B cell (primary cell): ENCODE data around the gene BCL2L1. TPM values are rescaled to one million over a fixed set of nuclear protein-coding genes. Genes with fewer than 3 reads are reported as not detected.

ENCODE experiments used
- ATAC-seq: fragments of 200-7000 bp; cut with Tn5 transposase; one replicate; pipeline ENCODE4 v1.10.0; 2021; ENCODE audit warnings: low read depth, mild to moderate bottlenecking, moderate number of reproducible peaks, moderate library complexity
- CTCF ChIA-PET: fragments of 350-600 bp; sonication (Branson Sonifier 250); formaldehyde crosslinking; loops from one replicate; lab custom pipeline; 2021; ENCODE audit warnings: antibody characterized with exemption, inconsistent platforms; lab: Charles Lee
- POLR2A ChIA-PET: fragments of 350-600 bp; sonication (Branson Sonifier 250); formaldehyde crosslinking; loops from one replicate; lab custom pipeline; 2021; ENCODE audit warnings: antibody characterized with exemption; lab: Charles Lee
- DNase-seq: peaks from one replicate; pipeline ENCODE4 v3.0.0; 2013
- H2AFZ ChIP-seq: 2 replicates; pipeline ENCODE4 v1.6.1; 2012; ENCODE audit warnings: mild to moderate bottlenecking, low read depth, low read length; ENCODE audit not compliant: insufficient read depth, poor library complexity, severe bottlenecking
- H3K27ac ChIP-seq, 2 donors: 1 replicate in 1 of 2; 2 replicates in 1 of 2; pipeline ENCODE4 v1.5.1; 2012 to 2013; ENCODE audit warnings: low read length in 2 of 2, mild to moderate bottlenecking in 2 of 2, moderate library complexity in 1 of 2
- H3K27me3 ChIP-seq, 4 experiments: fragments of 200-600 bp in 1 of 4; sonication (generic) in 1 of 4; replicated peaks in 1 of 4; 1 replicate in 2 of 4; 2 replicates in 2 of 4; pipeline versions ENCODE4 v1.6.1 to v1.7.0; 2013 to 2016; ENCODE audit warnings: low read length in 3 of 4, mild to moderate bottlenecking in 2 of 4, mixed read lengths in 1 of 4, moderate library complexity in 1 of 4; ENCODE audit not compliant: insufficient read depth in 4 of 4, control insufficient read depth in 3 of 4; ENCODE audit errors: control extremely low read depth in 1 of 4
- H3K36me3 ChIP-seq, 2 experiments: replicated peaks in 1 of 2; 1 replicate in 1 of 2; 2 replicates in 1 of 2; pipeline versions ENCODE4 v1.6.1 to v1.7.1; 2013; ENCODE audit warnings: low read length in 1 of 2; ENCODE audit not compliant: insufficient read depth in 2 of 2, control insufficient read depth in 1 of 2; ENCODE audit errors: control extremely low read depth in 1 of 2, extremely low read depth in 1 of 2
- H3K4me1 ChIP-seq, 2 donors: fragments of 200-600 bp in 1 of 2; sonication (generic) in 1 of 2; 1 replicate in 1 of 2; 2 replicates in 1 of 2; pipeline versions ENCODE4 v1.5.1 to v1.6.1; 2013 to 2017; ENCODE audit warnings: low read length in 2 of 2; ENCODE audit not compliant: control insufficient read depth in 2 of 2, insufficient read depth in 2 of 2
- H3K4me2 ChIP-seq: replicated peaks from 2 replicates; pipeline ENCODE3; 2012; ENCODE audit warnings: mild to moderate bottlenecking, low read depth, low read length; ENCODE audit not compliant: poor library complexity, severe bottlenecking
- H3K4me3 ChIP-seq, 5 experiments: fragments of 200-600 bp in 1 of 5; sonication (generic) in 1 of 5; 1 replicate in 3 of 5; 2 replicates in 2 of 5; pipeline versions ENCODE4 v1.5.1 to v1.7.0; 2011 to 2016; ENCODE audit warnings: low read length in 4 of 5, mild to moderate bottlenecking in 4 of 5, low read depth in 2 of 5, control low read depth in 1 of 5, moderate library complexity in 1 of 5; ENCODE audit not compliant: insufficient read depth in 1 of 5; ENCODE audit errors: control extremely low read depth in 1 of 5, extremely low read depth in 1 of 5
- H3K79me2 ChIP-seq: fragments of 200-600 bp; sonication (generic); one replicate; pipeline ENCODE4 v1.6.0; 2016; ENCODE audit warnings: low read length; ENCODE audit not compliant: control insufficient read depth, insufficient read depth
- H3K9ac ChIP-seq: fragments of 200-600 bp; sonication (generic); 2 replicates; pipeline ENCODE4 v1.6.1; 2017; ENCODE audit warnings: mild to moderate bottlenecking, low read length, moderate library complexity
- H3K9me3 ChIP-seq, 3 donors: one replicate each; pipeline versions ENCODE4 v1.6.1 to v1.7.1; 2013; ENCODE audit warnings: low read length in 2 of 3; ENCODE audit not compliant: control insufficient read depth in 2 of 3, insufficient read depth in 1 of 3; ENCODE audit errors: control extremely low read depth in 1 of 3
- H4K20me1 ChIP-seq: 2 replicates; pipeline ENCODE4 v1.6.0; 2012; ENCODE audit warnings: mild to moderate bottlenecking, low read length; ENCODE audit not compliant: insufficient read depth, control insufficient read depth, poor library complexity, severe bottlenecking
- H3K27ac Mint-ChIP-seq: one replicate; pipeline ENCODE4 v1.8.0; 2021; ENCODE audit warnings: mixed read lengths
- H3K27me3 Mint-ChIP-seq: one replicate; pipeline ENCODE4 v1.8.0; 2021; ENCODE audit warnings: mixed read lengths
- H3K4me1 Mint-ChIP-seq: one replicate; pipeline ENCODE4 v1.8.0; 2021; ENCODE audit warnings: mixed read lengths
- H3K4me3 Mint-ChIP-seq: one replicate; pipeline ENCODE4 v1.8.0; 2021; ENCODE audit warnings: mixed read lengths
- H3K9me3 Mint-ChIP-seq: one replicate; pipeline ENCODE4 v1.8.0; 2022; ENCODE audit warnings: mixed read lengths; ENCODE audit not compliant: insufficient read depth
- CTCF ChIP-seq: fragments of 200-600 bp; IDR thresholded peaks from one replicate; pipeline ENCODE4 v1.8.0; 2022; ENCODE audit warnings: antibody characterized with exemption, mild to moderate bottlenecking
- EZH2 ChIP-seq: IDR thresholded peaks from 2 replicates; pipeline ENCODE4 v1.6.1; 2012; ENCODE audit warnings: borderline replicate concordance, low read depth, mild to moderate bottlenecking, moderate library complexity, low read length; ENCODE audit not compliant: insufficient read depth, poor library complexity, severe bottlenecking
- WGBS: methylation state at CpG from one replicate; pipeline ENCODE4 v1.1.5; 2013; ENCODE audit warnings: missing lambda C conversion rate; ENCODE audit not compliant: insufficient coverage; 5-methylcytosine and 5-hydroxymethylcytosine counted together
- intact Hi-C: fragments of 100-400 bp; cut with micrococcal nuclease; formaldehyde crosslinking; loops from one replicate; pipeline ENCODE4 v1.10.0; 2022
- polyA plus RNA-seq: library from polyadenylated mRNA; depleted of rRNA; stranded (reverse); fragments of >200 nt; gene quantifications from 2 replicates; pipeline ENCODE4 v1.2.3, GENCODE V29; 2012
- total RNA-seq, 2 donors: library from RNA; stranded (reverse); fragments of 120-200 nt in 1 of 2; gene quantifications; 1 replicate in 1 of 2; 2 replicates in 1 of 2; pipeline versions ENCODE4 v1.2.3 to v1.2.4, GENCODE V29; 2013 to 2022

The BCL2L1 gene
- total and polyA plus RNA-seq, 2 donors (not counting 1 experiment from before 2014, with no cell fraction given) = 10.1 to 33.0 TPM

- WGBS = no CpG with 5 or more reads among the region's 5 CpGs
- no peaks in the 10 kb centered on the region for H3K36me3 ChIP-seq
- no peak for ATAC-seq
Observed at GRCh38 chr20:31769681-31770080, 47.0 kb upstream of the BCL2L1 start.

GRCh38 chr20:31767805-31768204 is 45.1 kb upstream of the BCL2L1 start:
- Mint-ChIP-seq H3K4me1 (no peaks in the 10 kb centered on the region), H3K4me3 (no peak overlapping the region), H3K9me3 (no peaks in the 10 kb centered on the region), H3K27ac (no peak overlapping the region), H3K27me3 (no peaks in the 10 kb centered on the region)
- H3K27me3 ChIP-seq = no peaks in the 10 kb centered on the region
- no peak overlapping the region for H2AFZ ChIP-seq
- no peaks in the 10 kb centered on the region for H3K4me1 ChIP-seq
- ATAC-seq (no peak), DNase-seq (no peak)
- H3K4me2 ChIP-seq = no peak overlapping the region
- 100% methylated on average over 3 of the region's 3 CpGs for WGBS
- H3K4me3 ChIP-seq = no peak overlapping the region
- POLR2A ChIA-PET = no interaction called here
- no peak overlapping the region for H3K27ac ChIP-seq
- no peaks in the 10 kb centered on the region for H4K20me1 ChIP-seq
- H3K79me2 ChIP-seq = no peaks in the 10 kb centered on the region
- no peaks in the 10 kb centered on the region for H3K36me3 ChIP-seq
- CTCF ChIA-PET = no interaction called here
- intact Hi-C loops = no loop called here
- no peaks in the 10 kb centered on the region for H3K9me3 ChIP-seq
- TF ChIP-seq CTCF (no peak), EZH2 (no peak)
- H3K9ac ChIP-seq = no peak overlapping the region

More at GRCh38 chr20:31769681-31770080, 47.0 kb upstream of the BCL2L1 start:
- Histone ChIP-seq H3K4me3 (no peak overlapping the region), H3K79me2 (no peaks in the 10 kb centered on the region), H3K4me2 (no peak overlapping the region), H3K9ac (no peak overlapping the region), H2AFZ (no peak overlapping the region), H3K9me3 (no peaks in the 10 kb centered on the region), H3K27ac (no peak overlapping the region), H3K27me3 (no peaks in the 10 kb centered on the region), H3K4me1 (no peaks in the 10 kb centered on the region), H4K20me1 (no peaks in the 10 kb centered on the region)
- Mint-ChIP-seq H3K4me1 (no peaks in the 10 kb centered on the region), H3K9me3 (no peaks in the 10 kb centered on the region), H3K27ac (no peak overlapping the region), H3K4me3 (no peak overlapping the region), H3K27me3 (no peaks in the 10 kb centered on the region)
- TF ChIP-seq CTCF = no peak
- TF ChIP-seq EZH2 = no peak
- DNase-seq = no peak
- ChIA-PET POLR2A (no interaction called here), CTCF (no interaction called here)
- intact Hi-C loops = no loop called here
